Panc1 (cell line): ENCODE results near the gene KCTD1. TPM values are rescaled to one million over a fixed set of nuclear protein-coding genes. Genes with fewer than 3 reads are reported as not detected.

Experiments
- ATAC-seq: fragments of 200-7000 bp; cut with Tn5 transposase; 2 replicates; pipeline ENCODE4 v1.9.1; 2020; ENCODE audit warnings: mild to moderate bottlenecking, moderate library complexity
- BruUV-seq: library from RNA; stranded (reverse); fragments of 400-500 nt; replicated peaks from 2 replicates; lab custom pipeline; 2021; lab: Mats Ljungman, UMichigan
- CTCF ChIA-PET: fragments of 300-600 bp; sonication (Branson Sonifier 250); formaldehyde crosslinking; loops from one replicate; lab custom pipeline; 2022; ENCODE audit warnings: antibody characterized with exemption; lab: Charles Lee
- POLR2A ChIA-PET: fragments of 300-600 bp; sonication (Branson Sonifier 250); formaldehyde crosslinking; loops from one replicate; lab custom pipeline; 2022; ENCODE audit warnings: antibody characterized with exemption; lab: Charles Lee
- DNase-seq: peaks from one replicate; pipeline ENCODE4 v3.0.0-alpha.2; 2010; ENCODE audit warnings: low read depth, low spot score
- H3K27ac ChIP-seq: 2 replicates; pipeline ENCODE4 v1.5.1; 2011; ENCODE audit warnings: mild to moderate bottlenecking, low read length, inconsistent platforms
- H3K27me3 ChIP-seq: fragments of 200-500 bp; sonication (Bioruptor generic); 2 replicates; pipeline ENCODE4 v1.6.0; 2014; ENCODE audit warnings: low read length, inconsistent platforms; ENCODE audit not compliant: control insufficient read depth, insufficient read depth
- H3K36me3 ChIP-seq: fragments of 200-500 bp; sonication (Bioruptor generic); 2 replicates; pipeline ENCODE4 v1.5.1; 2014; ENCODE audit warnings: inconsistent platforms, mild to moderate bottlenecking, low read length, moderate library complexity; ENCODE audit not compliant: control insufficient read depth, insufficient read depth
- H3K4me1 ChIP-seq: 2 replicates; pipeline ENCODE4 v1.5.1; 2011; ENCODE audit warnings: inconsistent platforms, mild to moderate bottlenecking, low read length, moderate library complexity; ENCODE audit not compliant: control insufficient read depth, insufficient read depth
- H3K4me3 ChIP-seq, 2 experiments: 2 replicates each; pipeline ENCODE4 v1.5.1; 2011 to 2012; ENCODE audit warnings: low read depth in 2 of 2, low read length in 2 of 2, mild to moderate bottlenecking in 2 of 2, inconsistent platforms in 1 of 2, moderate library complexity in 1 of 2
- H3K9me3 ChIP-seq: fragments of 200-500 bp; sonication (Bioruptor generic); 2 replicates; pipeline ENCODE4 v1.5.1; 2014; ENCODE audit warnings: low read depth, mild to moderate bottlenecking, inconsistent platforms, low read length, moderate library complexity; ENCODE audit not compliant: control insufficient read depth, insufficient read depth
- POLR2AphosphoS5 ChIP-seq: IDR thresholded peaks from 2 replicates; pipeline ENCODE4 v1.6.1; 2012; ENCODE audit warnings: mild to moderate bottlenecking, low read depth, low read length, moderate library complexity
- SIN3A ChIP-seq: IDR thresholded peaks from 2 replicates; pipeline ENCODE4 v1.6.1; 2012; ENCODE audit warnings: low read depth, mild to moderate bottlenecking, low read length, moderate library complexity, borderline replicate concordance; ENCODE audit not compliant: insufficient read depth
- TCF7L2 ChIP-seq: IDR thresholded peaks from 2 replicates; pipeline ENCODE4 v1.6.1; 2011; ENCODE audit warnings: mild to moderate bottlenecking, low read depth, low read length, inconsistent platforms
- in situ Hi-C: cut with HindIII; loops from 2 replicates; pipeline ENCODE4 v1.10.0; 2016; ENCODE audit warnings: low sequenced_read_pairs, low pct_unique_long_range_greater_than_20kb
- intact Hi-C: fragments of 100-400 bp; cut with micrococcal nuclease; formaldehyde crosslinking; loops from one replicate; pipeline ENCODE4 v1.10.0; 2022; ENCODE audit not compliant: unreplicated experiment
- total RNA-seq: library from RNA; stranded (reverse); gene quantifications from one replicate; pipeline ENCODE4 v1.2.1, GENCODE V29; 2021; ENCODE audit not compliant: unreplicated experiment
- TF ChIP-seq, protein P1 (sequence below): fragments of 450-650 bp; IDR thresholded peaks from 2 replicates; pipeline ENCODE4 v1.5.1; 2017; ENCODE audit warnings: mild to moderate bottlenecking
- TF ChIP-seq, protein P2 (sequence below), 2 experiments: IDR thresholded peaks; 2 replicates each; pipeline ENCODE4 v1.6.1; 2011 to 2012; ENCODE audit warnings: low read depth in 2 of 2, control low read depth in 1 of 2, low read length in 1 of 2, mild to moderate bottlenecking in 1 of 2, moderate library complexity in 1 of 2; ENCODE audit not compliant: insufficient read depth in 1 of 2

Gene KCTD1
- total RNA-seq, 1 experiment from 2014 or later, result 34.4 TPM

DNA sequence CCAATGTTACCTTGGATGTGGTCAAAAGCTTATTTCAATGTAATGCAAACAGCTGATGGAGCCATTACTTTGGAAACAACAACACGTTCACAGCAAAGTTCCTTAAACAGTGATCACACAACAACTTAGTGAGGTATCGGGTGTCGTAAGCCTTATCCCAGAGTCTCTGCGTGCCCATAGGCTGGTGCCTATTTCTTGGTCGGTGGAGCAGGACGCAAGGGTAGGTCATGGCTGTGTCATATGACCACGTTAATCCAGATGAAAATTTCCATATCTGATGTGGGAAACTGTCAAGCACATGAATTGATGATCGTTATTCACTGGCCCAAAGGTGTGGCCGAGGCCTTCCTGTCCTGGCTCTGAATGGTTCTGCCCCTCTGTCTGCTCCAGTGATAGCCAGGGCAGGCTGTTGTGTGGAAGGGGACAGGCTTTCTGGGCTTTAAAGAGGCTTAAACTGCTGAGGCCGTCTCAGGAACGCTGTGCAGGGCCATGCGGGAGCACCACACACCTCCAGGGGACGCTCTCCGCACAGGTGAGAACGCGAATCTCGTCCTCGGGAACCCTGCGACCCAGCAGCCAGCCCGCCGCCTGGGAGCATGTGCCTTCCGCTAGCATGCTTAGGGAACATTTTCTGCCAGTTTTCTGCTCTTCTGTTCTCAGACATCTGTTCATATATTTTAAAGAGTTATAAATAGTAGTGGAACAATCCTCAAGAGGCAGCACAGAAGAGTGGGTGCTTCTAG lies 90.6 kb downstream of the KCTD1 start:
- POLR2A ChIA-PET, result no interaction called here
- CTCF ChIA-PET, result interaction anchor here (0.7 kb wide), 1 partner anchor 410 kb away, joined by 3 read pairs; no protein-coding TSS in a partner anchor
- in situ Hi-C loops, result no loop called here

DNA sequence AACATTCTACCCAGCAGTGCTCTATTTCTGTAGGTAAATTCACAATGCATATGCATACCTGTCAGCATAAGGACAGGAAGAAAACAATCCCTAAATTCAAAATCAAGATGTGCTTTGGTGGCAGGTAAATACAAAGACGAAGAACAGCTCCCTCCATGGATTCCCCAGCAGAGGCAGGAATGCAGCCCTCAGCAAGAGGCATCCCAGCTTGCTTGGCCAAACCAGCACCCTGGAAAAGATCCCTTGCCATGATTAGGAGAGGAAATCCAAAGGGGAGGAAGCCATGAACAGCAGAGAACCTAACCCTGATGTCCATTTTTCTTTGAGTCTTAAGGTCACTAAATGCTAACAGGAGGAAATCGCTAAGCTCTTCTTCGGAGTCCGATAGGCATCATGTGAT lies 91.2 kb downstream of the KCTD1 start:
- DNase-seq (no peak), ATAC-seq (no peak)
- no TSS peak for BruUV-seq
- POLR2A ChIA-PET, result no interaction called here
- no peaks in the 10 kb centered on the region for H3K4me1 ChIP-seq
- no peaks in the 10 kb centered on the region for H3K27me3 ChIP-seq
- intact Hi-C loops, result no loop called here
- no peak overlapping the region for H3K27ac ChIP-seq
- no peaks in the 10 kb centered on the region for H3K9me3 ChIP-seq
- no peaks in the 10 kb centered on the region; the same call in 1 of the 2 replicates for H3K36me3 ChIP-seq
- TF ChIP-seq TCF7L2, result no peak
- no peak for TF ChIP-seq SIN3A
- TF ChIP-seq, protein P1, sequence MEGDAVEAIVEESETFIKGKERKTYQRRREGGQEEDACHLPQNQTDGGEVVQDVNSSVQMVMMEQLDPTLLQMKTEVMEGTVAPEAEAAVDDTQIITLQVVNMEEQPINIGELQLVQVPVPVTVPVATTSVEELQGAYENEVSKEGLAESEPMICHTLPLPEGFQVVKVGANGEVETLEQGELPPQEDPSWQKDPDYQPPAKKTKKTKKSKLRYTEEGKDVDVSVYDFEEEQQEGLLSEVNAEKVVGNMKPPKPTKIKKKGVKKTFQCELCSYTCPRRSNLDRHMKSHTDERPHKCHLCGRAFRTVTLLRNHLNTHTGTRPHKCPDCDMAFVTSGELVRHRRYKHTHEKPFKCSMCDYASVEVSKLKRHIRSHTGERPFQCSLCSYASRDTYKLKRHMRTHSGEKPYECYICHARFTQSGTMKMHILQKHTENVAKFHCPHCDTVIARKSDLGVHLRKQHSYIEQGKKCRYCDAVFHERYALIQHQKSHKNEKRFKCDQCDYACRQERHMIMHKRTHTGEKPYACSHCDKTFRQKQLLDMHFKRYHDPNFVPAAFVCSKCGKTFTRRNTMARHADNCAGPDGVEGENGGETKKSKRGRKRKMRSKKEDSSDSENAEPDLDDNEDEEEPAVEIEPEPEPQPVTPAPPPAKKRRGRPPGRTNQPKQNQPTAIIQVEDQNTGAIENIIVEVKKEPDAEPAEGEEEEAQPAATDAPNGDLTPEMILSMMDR, result no peak
- TF ChIP-seq, protein P2, sequence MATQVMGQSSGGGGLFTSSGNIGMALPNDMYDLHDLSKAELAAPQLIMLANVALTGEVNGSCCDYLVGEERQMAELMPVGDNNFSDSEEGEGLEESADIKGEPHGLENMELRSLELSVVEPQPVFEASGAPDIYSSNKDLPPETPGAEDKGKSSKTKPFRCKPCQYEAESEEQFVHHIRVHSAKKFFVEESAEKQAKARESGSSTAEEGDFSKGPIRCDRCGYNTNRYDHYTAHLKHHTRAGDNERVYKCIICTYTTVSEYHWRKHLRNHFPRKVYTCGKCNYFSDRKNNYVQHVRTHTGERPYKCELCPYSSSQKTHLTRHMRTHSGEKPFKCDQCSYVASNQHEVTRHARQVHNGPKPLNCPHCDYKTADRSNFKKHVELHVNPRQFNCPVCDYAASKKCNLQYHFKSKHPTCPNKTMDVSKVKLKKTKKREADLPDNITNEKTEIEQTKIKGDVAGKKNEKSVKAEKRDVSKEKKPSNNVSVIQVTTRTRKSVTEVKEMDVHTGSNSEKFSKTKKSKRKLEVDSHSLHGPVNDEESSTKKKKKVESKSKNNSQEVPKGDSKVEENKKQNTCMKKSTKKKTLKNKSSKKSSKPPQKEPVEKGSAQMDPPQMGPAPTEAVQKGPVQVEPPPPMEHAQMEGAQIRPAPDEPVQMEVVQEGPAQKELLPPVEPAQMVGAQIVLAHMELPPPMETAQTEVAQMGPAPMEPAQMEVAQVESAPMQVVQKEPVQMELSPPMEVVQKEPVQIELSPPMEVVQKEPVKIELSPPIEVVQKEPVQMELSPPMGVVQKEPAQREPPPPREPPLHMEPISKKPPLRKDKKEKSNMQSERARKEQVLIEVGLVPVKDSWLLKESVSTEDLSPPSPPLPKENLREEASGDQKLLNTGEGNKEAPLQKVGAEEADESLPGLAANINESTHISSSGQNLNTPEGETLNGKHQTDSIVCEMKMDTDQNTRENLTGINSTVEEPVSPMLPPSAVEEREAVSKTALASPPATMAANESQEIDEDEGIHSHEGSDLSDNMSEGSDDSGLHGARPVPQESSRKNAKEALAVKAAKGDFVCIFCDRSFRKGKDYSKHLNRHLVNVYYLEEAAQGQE (IDR thresholded peaks at IDR 0.05; ENCODE audit: insufficient read depth in 1 of 2, low read depth in 2 of 2, low read length in 1 of 2), result no peak
- no peak for TF ChIP-seq POLR2AphosphoS5
- H3K4me3 ChIP-seq, result no peak overlapping the region
- in situ Hi-C loops, result no loop called here
- CTCF ChIA-PET, result no interaction called here

More for the DNA sequence above, 90.6 kb downstream of the KCTD1 start:
- TF ChIP-seq, protein P1, result peak; percentile 65; the same call in 1 of the 2 replicates
- TF ChIP-seq SIN3A, result no peak
- Histone ChIP-seq H3K36me3 (no peaks in the 10 kb centered on the region; the same call in 1 of the 2 replicates), H3K27me3 (no peaks in the 10 kb centered on the region), H3K4me3 (no peak overlapping the region), H3K9me3 (no peaks in the 10 kb centered on the region), H3K4me1 (no peaks in the 10 kb centered on the region), H3K27ac (no peak overlapping the region)
- intact Hi-C loops, result no loop called here
- ATAC-seq (no peak), DNase-seq (no peak)
- no TSS peak for BruUV-seq
